HL-60 (cell line): ENCODE data around the gene ANO5.

ENCODE experiments used
- GABPA ChIP-seq: IDR thresholded peaks from 2 replicates; pipeline ENCODE4 v1.6.1; 2012; ENCODE audit warnings: low read depth
- POLR2AphosphoS5 ChIP-seq: IDR thresholded peaks from 2 replicates; pipeline ENCODE4 v1.6.1; 2012; ENCODE audit warnings: low read depth
- SPI1 ChIP-seq: IDR thresholded peaks from 2 replicates; pipeline ENCODE4 v1.6.1; 2012; ENCODE audit warnings: low read depth, mild to moderate bottlenecking, borderline replicate concordance
- TF ChIP-seq, protein P1 (sequence below): IDR thresholded peaks from one replicate; pipeline ENCODE4 v1.5.1; 2011; ENCODE audit warnings: low read length, control low read depth, inconsistent platforms; ENCODE audit not compliant: insufficient read depth
- TF ChIP-seq, protein P2 (sequence below): IDR thresholded peaks from 2 replicates; pipeline ENCODE4 v1.6.1; 2012; ENCODE audit warnings: low read depth; ENCODE audit not compliant: insufficient replicate concordance

DNA sequence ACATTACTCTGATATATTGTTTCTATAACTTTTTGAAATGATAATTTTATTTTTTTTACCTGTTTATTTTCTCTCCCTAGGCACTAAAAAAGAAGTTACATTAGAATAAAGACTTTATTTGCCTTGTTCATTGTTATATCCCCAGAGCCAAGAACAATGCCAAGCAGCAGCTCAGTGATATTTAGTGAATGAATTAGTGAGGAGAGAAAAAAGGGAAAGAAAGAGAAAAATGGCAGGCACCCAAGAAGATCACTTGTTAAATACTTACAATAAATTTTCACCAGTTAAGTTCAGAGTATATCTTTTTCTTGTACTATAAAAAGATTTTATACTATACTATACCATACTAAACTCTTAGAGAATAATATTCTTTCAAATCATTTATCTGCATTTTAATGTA lies 13.3 kb upstream of the ANO5 start:
- TF ChIP-seq, protein P1, sequence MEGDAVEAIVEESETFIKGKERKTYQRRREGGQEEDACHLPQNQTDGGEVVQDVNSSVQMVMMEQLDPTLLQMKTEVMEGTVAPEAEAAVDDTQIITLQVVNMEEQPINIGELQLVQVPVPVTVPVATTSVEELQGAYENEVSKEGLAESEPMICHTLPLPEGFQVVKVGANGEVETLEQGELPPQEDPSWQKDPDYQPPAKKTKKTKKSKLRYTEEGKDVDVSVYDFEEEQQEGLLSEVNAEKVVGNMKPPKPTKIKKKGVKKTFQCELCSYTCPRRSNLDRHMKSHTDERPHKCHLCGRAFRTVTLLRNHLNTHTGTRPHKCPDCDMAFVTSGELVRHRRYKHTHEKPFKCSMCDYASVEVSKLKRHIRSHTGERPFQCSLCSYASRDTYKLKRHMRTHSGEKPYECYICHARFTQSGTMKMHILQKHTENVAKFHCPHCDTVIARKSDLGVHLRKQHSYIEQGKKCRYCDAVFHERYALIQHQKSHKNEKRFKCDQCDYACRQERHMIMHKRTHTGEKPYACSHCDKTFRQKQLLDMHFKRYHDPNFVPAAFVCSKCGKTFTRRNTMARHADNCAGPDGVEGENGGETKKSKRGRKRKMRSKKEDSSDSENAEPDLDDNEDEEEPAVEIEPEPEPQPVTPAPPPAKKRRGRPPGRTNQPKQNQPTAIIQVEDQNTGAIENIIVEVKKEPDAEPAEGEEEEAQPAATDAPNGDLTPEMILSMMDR, result no peak
- TF ChIP-seq SPI1 (no peak), POLR2AphosphoS5 (no peak), GABPA (no peak)
- TF ChIP-seq, protein P2, sequence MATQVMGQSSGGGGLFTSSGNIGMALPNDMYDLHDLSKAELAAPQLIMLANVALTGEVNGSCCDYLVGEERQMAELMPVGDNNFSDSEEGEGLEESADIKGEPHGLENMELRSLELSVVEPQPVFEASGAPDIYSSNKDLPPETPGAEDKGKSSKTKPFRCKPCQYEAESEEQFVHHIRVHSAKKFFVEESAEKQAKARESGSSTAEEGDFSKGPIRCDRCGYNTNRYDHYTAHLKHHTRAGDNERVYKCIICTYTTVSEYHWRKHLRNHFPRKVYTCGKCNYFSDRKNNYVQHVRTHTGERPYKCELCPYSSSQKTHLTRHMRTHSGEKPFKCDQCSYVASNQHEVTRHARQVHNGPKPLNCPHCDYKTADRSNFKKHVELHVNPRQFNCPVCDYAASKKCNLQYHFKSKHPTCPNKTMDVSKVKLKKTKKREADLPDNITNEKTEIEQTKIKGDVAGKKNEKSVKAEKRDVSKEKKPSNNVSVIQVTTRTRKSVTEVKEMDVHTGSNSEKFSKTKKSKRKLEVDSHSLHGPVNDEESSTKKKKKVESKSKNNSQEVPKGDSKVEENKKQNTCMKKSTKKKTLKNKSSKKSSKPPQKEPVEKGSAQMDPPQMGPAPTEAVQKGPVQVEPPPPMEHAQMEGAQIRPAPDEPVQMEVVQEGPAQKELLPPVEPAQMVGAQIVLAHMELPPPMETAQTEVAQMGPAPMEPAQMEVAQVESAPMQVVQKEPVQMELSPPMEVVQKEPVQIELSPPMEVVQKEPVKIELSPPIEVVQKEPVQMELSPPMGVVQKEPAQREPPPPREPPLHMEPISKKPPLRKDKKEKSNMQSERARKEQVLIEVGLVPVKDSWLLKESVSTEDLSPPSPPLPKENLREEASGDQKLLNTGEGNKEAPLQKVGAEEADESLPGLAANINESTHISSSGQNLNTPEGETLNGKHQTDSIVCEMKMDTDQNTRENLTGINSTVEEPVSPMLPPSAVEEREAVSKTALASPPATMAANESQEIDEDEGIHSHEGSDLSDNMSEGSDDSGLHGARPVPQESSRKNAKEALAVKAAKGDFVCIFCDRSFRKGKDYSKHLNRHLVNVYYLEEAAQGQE, result no peak
